ENCODE measurements around the gene NUDT3.

NUDT3 gene

GRCh38 chr6:34238585-34239499 is 153.6 kb downstream of the NUDT3 start:
- DNase-seq (ENCODE audit: low read depth), result no peak

GRCh38 chr6:34237722-34238584 is 154.5 kb downstream of the NUDT3 start:
- DNase-seq (ENCODE audit: low read depth), result peak; percentile 45

GRCh38 chr6:34237316-34237721 is 155.2 kb downstream of the NUDT3 start:
- no peak for DNase-seq (ENCODE audit: low read depth)

- peak; percentile 85 for DNase-seq (ENCODE audit: low read depth)
Measured at GRCh38 chr6:34236443-34237315, 155.8 kb downstream of the NUDT3 start, which contains the start of gene HMGA1. Gene HMGA1, plus strand, starts transcription at chr6:34236873. Its CDS starts 3,908 bp downstream, at chr6:34240781.

GRCh38 chr6:34236131-34236442 is 156.4 kb downstream of the NUDT3 start:
- DNase-seq (ENCODE audit: low read depth), result no peak

GRCh38 chr6:34235307-34236130 is 156.9 kb downstream of the NUDT3 start:
- peak; percentile 51 for DNase-seq (ENCODE audit: low read depth)

GRCh38 chr6:34234667-34235306 is 157.7 kb downstream of the NUDT3 start:
- no peak for DNase-seq (ENCODE audit: low read depth)

GRCh38 chr6:34233867-34234266 is 158.6 kb downstream of the NUDT3 start:
- no peak for DNase-seq (ENCODE audit: low read depth)

GRCh38 chr6:34232901-34233300 is 159.6 kb downstream of the NUDT3 start:
- DNase-seq (ENCODE audit: low read depth), result no peak

GRCh38 chr6:34231566-34232336 is 160.7 kb downstream of the NUDT3 start:
- no peak for DNase-seq (ENCODE audit: low read depth)

- DNase-seq (ENCODE audit: low read depth), result no peak
Measured at GRCh38 chr6:34230653-34231371, 161.7 kb downstream of the NUDT3 start.

- no peak for DNase-seq (ENCODE audit: low read depth)
Measured at GRCh38 chr6:34229877-34230276, 162.6 kb downstream of the NUDT3 start.
